GM15510 (cell line): ENCODE results near the gene SDHAF1.

ENCODE experiments used
- POLR2A ChIP-seq: IDR thresholded peaks from 3 replicates; pipeline ENCODE4 v1.6.1; 2011; ENCODE audit warnings: borderline replicate concordance; ENCODE audit not compliant: insufficient read length; ENCODE audit errors: extremely low read depth

Gene SDHAF1

GRCh38 chr19:36001605-36002004, 6.6 kb downstream of the SDHAF1 start:
- TF ChIP-seq POLR2A, result no peak

- TF ChIP-seq POLR2A, result no peak
Observed at GRCh38 chr19:36003284-36003683, 8.3 kb downstream of the SDHAF1 start.

- no peak for TF ChIP-seq POLR2A
Observed at GRCh38 chr19:36006955-36007354, 12.0 kb downstream of the SDHAF1 start.

- TF ChIP-seq POLR2A, result no peak
Observed at GRCh38 chr19:36008336-36008978, 13.5 kb downstream of the SDHAF1 start, which contains the start of gene SYNE4. SYNE4 (minus strand) TSS chr19:36008813; CDS start chr19:36008681, 132 bp downstream.

GRCh38 chr19:36009220-36009619, 14.2 kb downstream of the SDHAF1 start:
- peak; percentile 51 for TF ChIP-seq POLR2A

- no peak for TF ChIP-seq POLR2A
Observed at GRCh38 chr19:36009633-36010379, 14.8 kb downstream of the SDHAF1 start.

- TF ChIP-seq POLR2A, result no peak
Observed at GRCh38 chr19:36010402-36010801, 15.4 kb downstream of the SDHAF1 start.

- no peak for TF ChIP-seq POLR2A
Observed at GRCh38 chr19:36013280-36014011, 18.5 kb downstream of the SDHAF1 start.

- TF ChIP-seq POLR2A, result peak; percentile 50
Observed at GRCh38 chr19:36014012-36014924, 19.3 kb downstream of the SDHAF1 start, which contains the start of gene ALKBH6. ALKBH6 (minus strand) TSS chr19:36014213; CDS start chr19:36013397, 816 bp downstream.

GRCh38 chr19:36019061-36019670, 24.2 kb downstream of the SDHAF1 start:
- TF ChIP-seq POLR2A, result no peak

- no peak for TF ChIP-seq POLR2A
Observed at GRCh38 chr19:36023432-36023831, 28.4 kb downstream of the SDHAF1 start.

GRCh38 chr19:36025541-36025940, 30.6 kb downstream of the SDHAF1 start:
- no peak for TF ChIP-seq POLR2A

GRCh38 chr19:36026091-36026876, 31.3 kb downstream of the SDHAF1 start:
- no peak for TF ChIP-seq POLR2A
